IMR-90 (cell line): ENCODE results near the gene CNTFR. TPM values are rescaled to one million over a fixed set of nuclear protein-coding genes. Genes with fewer than 3 reads are reported as not detected.

Source experiments
- ATAC-seq: fragments of 200-7000 bp; cut with Tn5 transposase; 2 replicates; pipeline ENCODE4 v1.9.1; 2020; ENCODE audit warnings: low read depth, mild to moderate bottlenecking, moderate library complexity
- BruUV-seq: library from RNA; stranded (reverse); fragments of 400-500 nt; replicated peaks from 2 replicates; lab custom pipeline; 2021; lab: Mats Ljungman, UMichigan
- CTCF ChIA-PET: fragments of 300-600 bp; formaldehyde crosslinking; extraction: SDS; loops from one replicate; lab custom pipeline; 2021; ENCODE audit warnings: antibody characterized with exemption; lab: Yijun Ruan, JAX
- POLR2A ChIA-PET: fragments of 300-600 bp; sonication (Branson Sonifier 250); formaldehyde crosslinking; loops from one replicate; lab custom pipeline; 2022; ENCODE audit warnings: antibody characterized with exemption; ENCODE audit not compliant: unreplicated experiment; lab: Charles Lee
- DNase-seq: peaks from one replicate; pipeline ENCODE4 v3.0.0; 2013
- H2AFZ ChIP-seq: replicated peaks from 2 replicates; pipeline ENCODE3; 2013; ENCODE audit warnings: low read length, mild to moderate bottlenecking; ENCODE audit not compliant: poor library complexity
- H2AK5ac ChIP-seq: 2 replicates; pipeline ENCODE4 v1.6.1; 2013; ENCODE audit warnings: low read depth, low read length, inconsistent platforms
- H2AK9ac ChIP-seq: replicated peaks from 2 replicates; pipeline ENCODE3; 2013; ENCODE audit warnings: mild to moderate bottlenecking, low read depth, low read length, moderate library complexity; ENCODE audit not compliant: poor library complexity
- H2BK120ac ChIP-seq: 2 replicates; pipeline ENCODE4 v1.6.1; 2013; ENCODE audit warnings: low read depth, low read length, inconsistent platforms
- H2BK15ac ChIP-seq: 3 replicates; pipeline ENCODE4 v1.6.1; 2013; ENCODE audit warnings: low read depth, low read length, inconsistent platforms
- H2BK20ac ChIP-seq: 2 replicates; pipeline ENCODE4 v1.6.1; 2013; ENCODE audit warnings: low read depth, mild to moderate bottlenecking, inconsistent platforms, low read length, moderate library complexity
- H2BK5ac ChIP-seq: 2 replicates; pipeline ENCODE4 v1.6.1; 2013; ENCODE audit warnings: mild to moderate bottlenecking, low read depth, low read length, inconsistent platforms; ENCODE audit not compliant: poor library complexity, severe bottlenecking
- H3K14ac ChIP-seq: replicated peaks from 2 replicates; pipeline ENCODE4 v1.6.1; 2013; ENCODE audit warnings: low read depth, low read length, inconsistent platforms
- H3K18ac ChIP-seq: 2 replicates; pipeline ENCODE4 v1.6.1; 2013; ENCODE audit warnings: low read depth, low read length, control low read depth
- H3K23ac ChIP-seq: 2 replicates; pipeline ENCODE4 v1.6.1; 2013; ENCODE audit warnings: low read depth, low read length, inconsistent platforms
- H3K27ac ChIP-seq: 2 replicates; pipeline ENCODE4 v1.5.1; 2013; ENCODE audit warnings: mild to moderate bottlenecking, control low read depth, low read length; ENCODE audit not compliant: insufficient read depth
- H3K27me3 ChIP-seq: 2 replicates; pipeline ENCODE4 v1.6.1; 2013; ENCODE audit warnings: low read length; ENCODE audit not compliant: control insufficient read depth, insufficient read depth
- H3K36me3 ChIP-seq: 2 replicates; pipeline ENCODE4 v1.6.1; 2013; ENCODE audit warnings: low read length, mixed read lengths; ENCODE audit not compliant: control insufficient read depth, insufficient read depth
- H3K4ac ChIP-seq: 2 replicates; pipeline ENCODE4 v1.6.1; 2013; ENCODE audit warnings: low read depth, low read length, inconsistent platforms
- H3K4me1 ChIP-seq: 2 replicates; pipeline ENCODE4 v1.6.1; 2013; ENCODE audit warnings: low read length, mixed read lengths; ENCODE audit not compliant: control insufficient read depth, insufficient read depth
- H3K4me2 ChIP-seq: 2 replicates; pipeline ENCODE4 v1.6.1; 2013; ENCODE audit warnings: low read depth, mild to moderate bottlenecking, control low read depth, low read length, moderate library complexity
- H3K4me3 ChIP-seq: 2 replicates; pipeline ENCODE4 v1.5.1; 2013; ENCODE audit warnings: low read depth, mild to moderate bottlenecking, control low read depth, low read length, moderate library complexity; ENCODE audit not compliant: insufficient read depth
- H3K56ac ChIP-seq: 2 replicates; pipeline ENCODE4 v1.6.1; 2013; ENCODE audit warnings: low read length, inconsistent platforms; ENCODE audit not compliant: insufficient read depth; ENCODE audit errors: extremely low read depth
- H3K79me1 ChIP-seq, 2 experiments: 2 replicates each; pipeline ENCODE4 v1.6.1; 2013; ENCODE audit warnings: low read length in 2 of 2, inconsistent platforms in 1 of 2, low read depth in 1 of 2
- H3K9ac ChIP-seq: 2 replicates; pipeline ENCODE4 v1.6.1; 2013; ENCODE audit warnings: low read depth, low read length, control low read depth
- H3K9me1 ChIP-seq: 2 replicates; pipeline ENCODE4 v1.6.1; 2013; ENCODE audit warnings: low read length, inconsistent platforms; ENCODE audit not compliant: insufficient read depth
- H3K9me3 ChIP-seq: 2 replicates; pipeline ENCODE4 v1.6.1; 2013; ENCODE audit warnings: low read length; ENCODE audit not compliant: control insufficient read depth, insufficient read depth
- H4K20me1 ChIP-seq: 2 replicates; pipeline ENCODE4 v1.6.1; 2013; ENCODE audit warnings: low read length, inconsistent platforms; ENCODE audit not compliant: insufficient read depth
- H4K5ac ChIP-seq: 2 replicates; pipeline ENCODE4 v1.6.1; 2013; ENCODE audit warnings: mild to moderate bottlenecking, low read depth, low read length, control low read depth
- H4K8ac ChIP-seq, 2 experiments: 2 replicates each; pipeline ENCODE4 v1.6.1; 2013; ENCODE audit warnings: low read depth in 2 of 2, low read length in 2 of 2, control low read depth in 1 of 2, inconsistent platforms in 1 of 2
- H4K91ac ChIP-seq: 2 replicates; pipeline ENCODE4 v1.6.1; 2013; ENCODE audit warnings: low read depth, low read length, inconsistent platforms; ENCODE audit not compliant: insufficient read depth
- CEBPB ChIP-seq: IDR thresholded peaks from 2 replicates; pipeline ENCODE4 v1.6.1; 2012; ENCODE audit warnings: low read depth, low read length, improper control_type of control experiment
- FOS ChIP-seq: fragments of 150-350 bp; IDR thresholded peaks from 2 replicates; pipeline ENCODE4 v1.6.1; 2016; ENCODE audit warnings: low read depth, low read length
- MAZ ChIP-seq: IDR thresholded peaks from 2 replicates; pipeline ENCODE4 v1.6.1; 2012; ENCODE audit warnings: low read depth, mild to moderate bottlenecking, low read length, improper control_type of control experiment, moderate library complexity, borderline replicate concordance
- MXI1 ChIP-seq: IDR thresholded peaks from 2 replicates; pipeline ENCODE4 v1.6.1; 2012; ENCODE audit warnings: low read depth, mild to moderate bottlenecking, low read length, moderate library complexity, borderline replicate concordance
- POLR2A ChIP-seq: IDR thresholded peaks from 2 replicates; pipeline ENCODE4 v1.6.1; 2012; ENCODE audit warnings: mild to moderate bottlenecking, low read depth, low read length
- RAD21 ChIP-seq: IDR thresholded peaks from 2 replicates; pipeline ENCODE4 v1.6.1; 2012; ENCODE audit warnings: low read length, improper control_type of control experiment
- RCOR1 ChIP-seq: IDR thresholded peaks from 2 replicates; pipeline ENCODE4 v1.6.1; 2012; ENCODE audit warnings: mild to moderate bottlenecking, low read length, improper control_type of control experiment; ENCODE audit not compliant: insufficient replicate concordance
- SMC3 ChIP-seq: fragments of 150-350 bp; IDR thresholded peaks from 2 replicates; pipeline ENCODE4 v1.6.1; 2016; ENCODE audit warnings: low read depth, mild to moderate bottlenecking, antibody characterized with exemption, low read length, moderate library complexity
- WGBS, 2 experiments: methylation state at CpG; one replicate each; pipeline versions ENCODE4 v1.1.5 to v1.1.7; 2013; ENCODE audit warnings: missing lambda C conversion rate in 2 of 2; ENCODE audit not compliant: insufficient read length in 1 of 2; ENCODE audit errors: extremely low coverage in 2 of 2; 5-methylcytosine and 5-hydroxymethylcytosine counted together
- dilution Hi-C: fragments of 300-500 bp; cut with HindIII; formaldehyde crosslinking; loops from one replicate; pipeline ENCODE4 v1.14.3; 2018; ENCODE audit warnings: low sequenced_read_pairs; ENCODE audit not compliant: unreplicated experiment
- in situ Hi-C: fragments of 300-500 bp; cut with MboI; formaldehyde crosslinking; loops from 3 replicates; pipeline ENCODE4 v1.14.3; 2019; ENCODE audit warnings: low sequenced_read_pairs, inconsistent platforms, mixed read lengths
- intact Hi-C: fragments of 100-400 bp; cut with micrococcal nuclease; formaldehyde crosslinking; loops from 2 replicates; pipeline ENCODE4 v1.10.0; 2022
- polyA plus RNA-seq, 3 experiments: library from polyadenylated mRNA; depleted of rRNA; stranded (reverse); fragments of >200 nt; gene quantifications; 2 replicates each; pipeline ENCODE4 v1.2.3, GENCODE V29; 2012; ENCODE audit warnings: low replicate concordance in 1 of 3
- total RNA-seq: library from RNA; depleted of rRNA; stranded (reverse); fragments of >200 nt; gene quantifications from 2 replicates; pipeline ENCODE4 v1.2.3, GENCODE V29; 2012
- TF ChIP-seq, protein P1 (sequence below): conservative IDR thresholded peaks from 2 replicates; pipeline ENCODE4 v1.5.1; 2012; ENCODE audit warnings: mild to moderate bottlenecking, low read depth, low read length, improper control_type of control experiment
- TF ChIP-seq, protein P2 (sequence below): fragments of 150-350 bp; IDR thresholded peaks from 2 replicates; pipeline ENCODE4 v1.6.1; 2017; ENCODE audit warnings: mild to moderate bottlenecking, antibody characterized with exemption, low read length, low read depth

The CNTFR gene
- total and polyA plus RNA-seq, 2 of the 4 experiments (the other 2 are of a cell fraction) = not detected

DNA sequence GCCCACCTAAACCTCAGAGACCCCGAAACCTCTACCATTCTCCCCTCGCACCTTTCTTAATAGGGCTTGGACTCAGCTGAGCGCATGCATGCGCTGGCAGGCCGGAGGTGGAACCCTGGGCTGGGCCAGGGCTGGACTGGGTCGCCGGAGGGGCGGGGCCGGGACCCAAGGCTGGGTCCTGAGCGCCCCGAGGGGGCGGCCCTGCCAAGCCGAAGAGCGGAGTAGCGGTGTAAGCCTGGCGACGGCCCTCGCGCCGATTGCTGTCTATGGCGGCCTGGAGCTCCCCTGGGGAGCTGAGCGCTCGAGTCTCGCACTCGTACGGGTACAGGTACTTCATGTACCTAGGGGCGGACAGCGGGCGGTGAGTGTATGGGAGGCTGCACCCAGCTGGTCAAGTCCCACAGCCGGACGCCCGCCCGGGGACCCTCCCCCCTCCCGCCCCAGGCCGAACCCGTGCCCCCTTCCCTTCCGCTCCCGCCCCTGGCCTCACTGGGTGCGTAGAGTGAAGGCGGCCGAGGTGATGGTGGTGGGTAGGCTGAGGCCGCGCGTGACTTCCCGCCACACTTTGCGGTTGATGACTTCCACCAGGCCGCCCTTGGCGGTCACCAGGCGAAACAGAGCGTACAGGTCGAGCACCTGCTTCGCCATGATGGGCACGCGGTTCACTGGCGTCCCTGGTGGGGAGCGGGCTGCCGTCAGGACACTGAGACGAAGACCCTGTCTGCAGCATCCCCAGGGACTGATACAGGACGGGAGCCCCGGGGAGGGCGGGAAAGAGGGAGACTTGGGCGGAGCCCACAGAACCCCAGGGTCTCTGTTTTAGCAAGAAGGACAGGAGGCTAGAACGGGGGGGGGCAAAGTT, 34.1 kb upstream of the CNTFR start (continued):
- TF ChIP-seq MAZ = no peak

DNA sequence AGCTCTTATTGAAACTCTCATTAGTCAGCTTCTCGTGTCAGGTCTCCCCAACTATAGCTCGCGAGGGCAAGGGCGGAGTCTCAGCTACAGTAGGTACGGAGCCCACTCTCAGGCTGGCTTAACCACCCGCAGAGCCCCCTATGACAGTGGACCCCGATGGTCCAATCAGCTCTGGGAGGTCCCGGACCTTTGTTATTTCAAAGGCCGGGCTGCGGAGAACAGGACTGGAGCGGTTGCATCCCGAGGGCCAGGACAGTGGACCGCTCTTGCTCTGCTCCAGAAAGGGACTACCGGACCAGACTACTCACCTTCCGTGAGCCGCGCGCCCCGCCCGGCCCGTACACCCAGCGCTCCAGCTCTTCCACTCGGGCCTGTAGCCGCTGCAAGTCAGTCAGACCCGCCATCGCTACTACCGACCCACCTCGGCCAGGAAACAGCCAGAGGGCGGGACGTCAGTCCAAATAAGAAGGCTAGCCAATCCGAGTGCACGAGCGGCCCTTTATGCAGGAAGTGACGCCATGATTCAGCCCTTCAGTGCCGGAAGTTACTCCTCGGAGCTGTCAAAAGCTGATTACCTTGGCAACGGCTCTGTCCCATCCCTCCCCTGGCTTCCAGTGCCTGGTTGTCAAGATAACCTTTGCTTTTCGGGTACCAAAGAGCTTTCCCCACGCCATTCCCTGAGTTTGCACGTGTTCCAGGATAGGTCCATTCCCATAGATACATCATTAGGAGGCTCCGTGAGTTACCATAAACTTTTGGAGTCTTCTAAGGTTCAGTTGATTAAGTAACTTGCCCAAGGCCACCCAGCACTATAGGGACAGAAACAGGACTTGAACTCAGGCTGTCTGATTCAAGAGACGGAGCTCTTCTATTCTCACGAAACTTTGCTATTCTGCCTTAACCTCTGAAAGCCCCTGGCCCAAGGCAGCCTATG, 30.8 kb upstream of the CNTFR start, which contains the start of gene DCTN3:
DCTN3 (minus strand) TSS at position 435 of the 934 bp plus-strand sequence; CDS start at position 404, 31 bp downstream.
- peak within 1 kb of the TSS; percentile 12; the same call in 1 of the 2 replicates for H3K56ac ChIP-seq
- H2AFZ ChIP-seq = peak within 1 kb of the TSS; percentile 94
- H3K27ac ChIP-seq = peak within 1 kb of the TSS; percentile 20; the same call in 1 of the 2 replicates
- WGBS, 2 experiments = 7% methylated on average over 22 of the region's 43 CpGs; no CpG with 5 or more reads in 1 of the 2 experiments
- ChIA-PET CTCF (interaction anchor here (0.6 to 1.8 kb wide), 3 partner anchors 14 to 272 kb away, joined by 5 to 16 read pairs (median 5); no protein-coding TSS in a partner anchor), POLR2A (no interaction called here)
- peak within 1 kb of the TSS; percentile 67 for H3K4me3 ChIP-seq
- peaks cover 5% of the 10 kb centered on the region; the same call in 1 of the 2 replicates for H3K4me1 ChIP-seq
- dilution Hi-C loops = no loop called here
- peaks cover 8 to 14% of the 10 kb centered on the region in 2 experiments for H3K79me1 ChIP-seq
- H3K9me3 ChIP-seq = no peaks in the 10 kb centered on the region
- H3K18ac ChIP-seq = no peak within 1 kb of the TSS
- H4K91ac ChIP-seq = peak within 1 kb of the TSS; percentile 64; the same call in 1 of the 2 replicates
- H3K4ac ChIP-seq = peak within 1 kb of the TSS; percentile 61
- no peak within 1 kb of the TSS for H2BK15ac ChIP-seq
- H2BK120ac ChIP-seq = no peak within 1 kb of the TSS
- peak within 1 kb of the TSS; percentile 10 for H3K23ac ChIP-seq
- H2BK5ac ChIP-seq = no peak within 1 kb of the TSS
- H3K36me3 ChIP-seq = peaks cover 17% of the 10 kb centered on the region
- H4K20me1 ChIP-seq = no peaks in the 10 kb centered on the region
- BruUV-seq = no TSS peak
- H2AK9ac ChIP-seq = peak within 1 kb of the TSS; percentile 88
- peak within 1 kb of the TSS; percentile 69 for H3K9ac ChIP-seq
- H3K9me1 ChIP-seq = peaks cover 12% of the 10 kb centered on the region
- no peak within 1 kb of the TSS for H2BK20ac ChIP-seq
- ATAC-seq = peak; percentile 99
- H3K14ac ChIP-seq = peak within 1 kb of the TSS; percentile 84
- in situ Hi-C loops = no loop called here
- peak within 1 kb of the TSS; percentile 80 to 96 for H4K8ac ChIP-seq
- peak within 1 kb of the TSS; percentile 99 for H3K4me2 ChIP-seq
- intact Hi-C loops = no loop called here
- 0 out of 2 replicates have a peak within 1 kb of the TSS, but pooled peaks have one; percentile 12 for H2AK5ac ChIP-seq
- H4K5ac ChIP-seq = peak within 1 kb of the TSS; percentile 99
- peak; percentile 94 for DNase-seq
- H3K27me3 ChIP-seq = peaks cover 27% of the 10 kb centered on the region
- TF ChIP-seq RCOR1 (no peak), CEBPB (no peak), SMC3 (no peak), POLR2A (peak; percentile 61; the same call in 1 of the 2 replicates), MAZ (peak; percentile 48; the same call in 1 of the 2 replicates), FOS (no peak), RAD21 (no peak), MXI1 (peak; percentile 58; the same call in 1 of the 2 replicates)
- TF ChIP-seq, protein P1, sequence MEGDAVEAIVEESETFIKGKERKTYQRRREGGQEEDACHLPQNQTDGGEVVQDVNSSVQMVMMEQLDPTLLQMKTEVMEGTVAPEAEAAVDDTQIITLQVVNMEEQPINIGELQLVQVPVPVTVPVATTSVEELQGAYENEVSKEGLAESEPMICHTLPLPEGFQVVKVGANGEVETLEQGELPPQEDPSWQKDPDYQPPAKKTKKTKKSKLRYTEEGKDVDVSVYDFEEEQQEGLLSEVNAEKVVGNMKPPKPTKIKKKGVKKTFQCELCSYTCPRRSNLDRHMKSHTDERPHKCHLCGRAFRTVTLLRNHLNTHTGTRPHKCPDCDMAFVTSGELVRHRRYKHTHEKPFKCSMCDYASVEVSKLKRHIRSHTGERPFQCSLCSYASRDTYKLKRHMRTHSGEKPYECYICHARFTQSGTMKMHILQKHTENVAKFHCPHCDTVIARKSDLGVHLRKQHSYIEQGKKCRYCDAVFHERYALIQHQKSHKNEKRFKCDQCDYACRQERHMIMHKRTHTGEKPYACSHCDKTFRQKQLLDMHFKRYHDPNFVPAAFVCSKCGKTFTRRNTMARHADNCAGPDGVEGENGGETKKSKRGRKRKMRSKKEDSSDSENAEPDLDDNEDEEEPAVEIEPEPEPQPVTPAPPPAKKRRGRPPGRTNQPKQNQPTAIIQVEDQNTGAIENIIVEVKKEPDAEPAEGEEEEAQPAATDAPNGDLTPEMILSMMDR = no peak
- TF ChIP-seq, protein P2, sequence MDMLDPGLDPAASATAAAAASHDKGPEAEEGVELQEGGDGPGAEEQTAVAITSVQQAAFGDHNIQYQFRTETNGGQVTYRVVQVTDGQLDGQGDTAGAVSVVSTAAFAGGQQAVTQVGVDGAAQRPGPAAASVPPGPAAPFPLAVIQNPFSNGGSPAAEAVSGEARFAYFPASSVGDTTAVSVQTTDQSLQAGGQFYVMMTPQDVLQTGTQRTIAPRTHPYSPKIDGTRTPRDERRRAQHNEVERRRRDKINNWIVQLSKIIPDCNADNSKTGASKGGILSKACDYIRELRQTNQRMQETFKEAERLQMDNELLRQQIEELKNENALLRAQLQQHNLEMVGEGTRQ = no peak
